Measurements from ENCODE around the gene USP1. TPM values are rescaled to one million over a fixed set of nuclear protein-coding genes. Genes with fewer than 3 reads are reported as not detected.

The USP1 gene, protein sequence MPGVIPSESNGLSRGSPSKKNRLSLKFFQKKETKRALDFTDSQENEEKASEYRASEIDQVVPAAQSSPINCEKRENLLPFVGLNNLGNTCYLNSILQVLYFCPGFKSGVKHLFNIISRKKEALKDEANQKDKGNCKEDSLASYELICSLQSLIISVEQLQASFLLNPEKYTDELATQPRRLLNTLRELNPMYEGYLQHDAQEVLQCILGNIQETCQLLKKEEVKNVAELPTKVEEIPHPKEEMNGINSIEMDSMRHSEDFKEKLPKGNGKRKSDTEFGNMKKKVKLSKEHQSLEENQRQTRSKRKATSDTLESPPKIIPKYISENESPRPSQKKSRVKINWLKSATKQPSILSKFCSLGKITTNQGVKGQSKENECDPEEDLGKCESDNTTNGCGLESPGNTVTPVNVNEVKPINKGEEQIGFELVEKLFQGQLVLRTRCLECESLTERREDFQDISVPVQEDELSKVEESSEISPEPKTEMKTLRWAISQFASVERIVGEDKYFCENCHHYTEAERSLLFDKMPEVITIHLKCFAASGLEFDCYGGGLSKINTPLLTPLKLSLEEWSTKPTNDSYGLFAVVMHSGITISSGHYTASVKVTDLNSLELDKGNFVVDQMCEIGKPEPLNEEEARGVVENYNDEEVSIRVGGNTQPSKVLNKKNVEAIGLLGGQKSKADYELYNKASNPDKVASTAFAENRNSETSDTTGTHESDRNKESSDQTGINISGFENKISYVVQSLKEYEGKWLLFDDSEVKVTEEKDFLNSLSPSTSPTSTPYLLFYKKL
- total RNA-seq (2022; extraction: Qiagen RNA extraction; ENCODE audit: low read depth), result 22.2 to 27.3 TPM (median 26.0 TPM) in 5 replicates

DNA sequence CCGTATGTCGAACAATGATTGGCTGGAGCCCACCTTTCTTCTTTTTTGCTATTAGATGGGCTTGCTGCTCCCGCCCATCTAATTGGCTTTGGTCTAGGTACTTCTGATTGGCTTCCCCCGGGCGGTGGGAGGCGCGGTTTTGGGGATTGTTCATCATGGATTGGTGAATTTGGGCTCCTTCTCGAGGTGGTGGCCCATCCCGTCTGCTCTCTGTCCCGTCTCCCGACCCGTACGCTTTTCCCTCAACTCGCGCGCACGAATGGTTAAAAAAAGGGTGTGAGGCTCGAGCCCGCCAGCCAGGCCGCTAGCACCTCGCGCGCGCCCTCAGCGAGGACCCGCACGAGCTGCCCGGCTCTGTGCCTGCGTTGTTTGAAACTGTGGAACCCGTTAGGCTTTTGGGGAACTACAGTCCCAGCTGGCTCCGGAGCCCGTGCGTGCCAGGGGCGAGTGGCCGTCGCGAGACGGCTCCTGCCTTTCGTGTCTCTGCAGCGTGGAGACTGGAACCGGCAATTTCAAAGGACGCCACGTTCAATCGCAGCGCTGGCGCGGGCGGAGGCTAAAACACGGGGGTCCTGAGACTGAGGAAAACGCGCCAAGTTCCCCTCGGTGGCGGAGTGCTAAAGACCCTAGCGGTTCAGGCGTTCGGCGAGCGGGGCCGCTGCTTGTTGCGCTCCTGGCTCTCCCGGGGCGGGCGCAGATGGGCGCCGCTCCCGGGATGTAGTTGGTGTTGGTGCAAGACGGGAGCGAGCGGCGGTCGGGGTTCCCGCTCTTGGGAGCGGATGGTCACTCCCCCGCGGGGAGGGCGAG, at the start of gene USP1:
TSS of gene USP1 (plus strand) at position 584 of the 807 bp plus-strand sequence. CDS start 2,819 bp downstream, outside the sequence.

Other genes with a start within 250 kb of the USP1 start
- gene L1TD1, start 242.2 kb upstream of the USP1 start, total RNA-seq (2022; extraction: Qiagen RNA extraction; ENCODE audit: low read depth), result not detected in 5 replicates
- gene KANK4, start 117.6 kb upstream of the USP1 start, total RNA-seq (2022; extraction: Qiagen RNA extraction; ENCODE audit: low read depth), result 0.19 to 0.46 TPM (median 0.35 TPM) in 5 replicates
- not detected in 5 replicates for gene ANGPTL3, start 160.5 kb downstream of the USP1 start, total RNA-seq (2022; extraction: Qiagen RNA extraction; ENCODE audit: low read depth)

All from A549 treated with DMSO at 1 μM for 4 hours (cell line).